ENCODE measurements around the gene NCBP2L.

DNA sequence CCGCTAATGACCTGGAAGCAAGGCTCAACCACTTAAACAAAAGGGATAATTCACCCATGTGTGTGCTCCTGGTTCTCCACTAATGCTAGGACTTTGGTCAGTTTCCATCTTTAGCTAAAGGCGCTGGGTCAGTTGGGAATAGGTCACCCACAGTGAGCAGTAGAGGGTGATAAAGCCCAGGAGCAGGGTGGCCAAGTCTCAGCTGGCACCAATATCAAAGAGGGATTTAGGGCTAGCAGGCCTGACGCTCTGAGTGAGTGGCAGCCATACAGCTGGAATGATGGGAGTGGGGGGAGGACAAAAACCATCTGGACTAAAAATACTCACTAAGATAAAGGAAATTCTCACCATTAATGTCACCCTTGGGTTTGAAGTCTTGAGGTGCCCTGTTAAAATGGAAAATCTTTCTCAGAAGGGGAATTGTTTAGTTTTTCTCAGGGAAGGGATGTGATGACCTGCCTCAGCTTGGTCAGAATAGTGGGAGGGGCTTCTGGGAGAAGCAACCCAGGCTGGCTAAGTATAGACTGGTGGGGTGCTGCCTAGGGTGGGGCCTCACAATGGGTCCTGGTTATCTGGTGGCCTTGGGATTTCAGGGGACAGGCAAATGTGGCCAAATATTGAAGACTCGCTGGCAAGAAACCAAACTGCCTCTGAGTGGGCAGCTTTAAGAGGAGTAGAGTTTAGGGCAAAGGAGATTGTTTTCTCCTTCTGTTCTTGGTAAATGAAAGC is 49.0 kb upstream of the NCBP2L start:
- no peak for TF ChIP-seq CTCF (IDR thresholded peaks at IDR 0.05)
- TF ChIP-seq POLR2A (IDR thresholded peaks at IDR 0.05) = no peak

Measured in Peyer's patch (tissue), 4 donors.